Natural killer cell (primary cell): ENCODE results near the gene CD63. TPM values are rescaled to one million over a fixed set of nuclear protein-coding genes. Genes with fewer than 3 reads are reported as not detected.

ENCODE experiments used
- ATAC-seq, 3 donors: fragments of 150-1000 bp in 2 of 3; fragments of 200-7000 bp in 1 of 3; cut with Tn5 transposase; 1 replicate in 1 of 3; 2 replicates in 2 of 3; pipeline ENCODE4 v1.10.0; 2021; ENCODE audit warnings: mild to moderate bottlenecking in 2 of 3, moderate library complexity in 2 of 3
- DNase-seq, 2 donors: peaks; one replicate each; pipeline versions ENCODE4 v3.0.0 to v3.0.0-alpha.2; 2013 to 2021; ENCODE audit warnings: mixed read lengths in 1 of 2
- H3K27ac ChIP-seq: one replicate; pipeline ENCODE4 v1.5.1; 2013; ENCODE audit warnings: mild to moderate bottlenecking, low read length
- H3K27me3 ChIP-seq: one replicate; pipeline ENCODE4 v1.6.1; 2013; ENCODE audit warnings: low read length; ENCODE audit not compliant: control insufficient read depth, insufficient read depth
- H3K36me3 ChIP-seq: one replicate; pipeline ENCODE4 v1.6.1; 2013; ENCODE audit warnings: low read length; ENCODE audit not compliant: control insufficient read depth, insufficient read depth
- H3K4me1 ChIP-seq: one replicate; pipeline ENCODE4 v1.6.1; 2013; ENCODE audit warnings: low read length; ENCODE audit not compliant: control insufficient read depth, insufficient read depth
- H3K4me3 ChIP-seq: one replicate; pipeline ENCODE4 v1.5.1; 2013; ENCODE audit warnings: low read length
- H3K9me3 ChIP-seq: one replicate; pipeline ENCODE4 v1.6.1; 2013; ENCODE audit warnings: low read length; ENCODE audit not compliant: control insufficient read depth, insufficient read depth
- H3K27ac Mint-ChIP-seq, 2 donors: one replicate each; pipeline ENCODE4 v1.8.0; 2022; ENCODE audit warnings: mild to moderate bottlenecking in 2 of 2, mixed read lengths in 2 of 2, moderate library complexity in 1 of 2
- H3K27me3 Mint-ChIP-seq, 2 donors: one replicate each; pipeline ENCODE4 v1.8.0; 2022; ENCODE audit warnings: low read depth in 2 of 2, mixed read lengths in 2 of 2
- H3K36me3 Mint-ChIP-seq: one replicate; pipeline ENCODE4 v1.8.0; 2022; ENCODE audit warnings: mixed read lengths
- H3K4me1 Mint-ChIP-seq, 2 donors: one replicate each; pipeline ENCODE4 v1.8.0; 2022; ENCODE audit warnings: mixed read lengths in 2 of 2
- H3K4me3 Mint-ChIP-seq: one replicate; pipeline ENCODE4 v1.8.0; 2022; ENCODE audit warnings: mild to moderate bottlenecking, moderate library complexity, mixed read lengths
- H3K9me3 Mint-ChIP-seq, 2 donors: one replicate each; pipeline ENCODE4 v1.8.0; 2022; ENCODE audit warnings: mixed read lengths in 2 of 2
- WGBS: methylation state at CpG from one replicate; pipeline ENCODE4 v1.1.7; 2013; ENCODE audit warnings: missing lambda C conversion rate; ENCODE audit not compliant: insufficient coverage; 5-methylcytosine and 5-hydroxymethylcytosine counted together
- intact Hi-C: fragments of 100-400 bp; cut with micrococcal nuclease; formaldehyde crosslinking; loops from one replicate; pipeline ENCODE4 v1.14.2; 2022
- total RNA-seq, 4 donors: library from RNA; stranded (reverse); fragments of 120-200 nt in 1 of 4; gene quantifications; one replicate each; pipeline versions ENCODE4 v1.2.3 to v1.2.4, GENCODE V29; 2013 to 2022
- TF ChIP-seq, protein P1 (sequence below): fragments of 200-600 bp; IDR thresholded peaks from one replicate; pipeline ENCODE4 v1.8.0; 2022; ENCODE audit warnings: antibody characterized with exemption

CD63 gene
- total RNA-seq, 3 donors from 2014 or later (not counting 1 experiment from before 2014, with no cell fraction given) = 296 to 441 (median 319) TPM

DNA sequence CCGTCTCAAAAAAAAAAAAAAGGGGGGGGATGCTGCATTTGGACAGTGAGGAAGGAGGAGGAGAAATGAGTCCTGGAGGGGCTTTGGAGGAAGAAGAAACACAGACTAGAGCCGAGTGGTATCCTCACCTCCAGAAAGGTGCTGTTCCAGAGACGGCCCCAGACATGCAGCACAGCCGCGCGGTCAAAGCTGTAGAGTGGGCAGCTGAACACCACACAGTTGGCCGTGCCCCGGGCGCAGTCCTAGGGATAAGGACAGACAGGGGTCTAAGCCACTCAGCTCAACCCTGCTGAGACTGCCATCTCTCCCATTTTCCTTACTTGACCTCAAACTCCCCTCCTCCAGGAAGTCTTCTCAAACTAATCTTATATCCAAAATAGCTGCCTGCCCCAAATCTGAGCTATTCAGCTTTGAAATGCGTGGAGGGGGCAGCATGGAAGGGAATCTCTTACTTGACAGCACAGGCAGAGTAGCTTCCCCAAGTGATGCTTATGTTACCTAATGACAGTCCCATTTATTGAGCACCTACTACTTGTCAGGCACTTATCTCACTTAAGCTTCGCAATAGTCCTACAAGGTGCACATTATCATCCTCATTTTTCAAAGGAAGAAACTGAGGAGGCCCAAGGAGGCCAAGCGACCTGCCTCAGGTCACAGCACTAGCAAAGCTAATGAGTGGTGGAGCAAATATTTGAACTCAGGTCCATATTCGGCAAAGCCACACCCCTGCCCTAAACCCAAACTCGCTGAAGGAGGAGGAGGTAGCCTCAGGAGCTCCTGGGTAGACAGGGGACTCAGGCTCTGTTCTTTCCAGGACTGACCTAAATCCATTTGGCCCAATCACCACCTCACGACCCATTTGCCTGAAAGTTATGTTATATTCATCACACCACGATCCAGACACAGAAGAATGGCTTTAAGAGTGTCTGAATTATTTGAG, 39.8 kb downstream of the CD63 start:
- intact Hi-C loops = no loop called here
- no peaks in the 10 kb centered on the region for H3K9me3 Mint-ChIP-seq
- no peak overlapping the region for H3K4me3 ChIP-seq
- TF ChIP-seq, protein P1, sequence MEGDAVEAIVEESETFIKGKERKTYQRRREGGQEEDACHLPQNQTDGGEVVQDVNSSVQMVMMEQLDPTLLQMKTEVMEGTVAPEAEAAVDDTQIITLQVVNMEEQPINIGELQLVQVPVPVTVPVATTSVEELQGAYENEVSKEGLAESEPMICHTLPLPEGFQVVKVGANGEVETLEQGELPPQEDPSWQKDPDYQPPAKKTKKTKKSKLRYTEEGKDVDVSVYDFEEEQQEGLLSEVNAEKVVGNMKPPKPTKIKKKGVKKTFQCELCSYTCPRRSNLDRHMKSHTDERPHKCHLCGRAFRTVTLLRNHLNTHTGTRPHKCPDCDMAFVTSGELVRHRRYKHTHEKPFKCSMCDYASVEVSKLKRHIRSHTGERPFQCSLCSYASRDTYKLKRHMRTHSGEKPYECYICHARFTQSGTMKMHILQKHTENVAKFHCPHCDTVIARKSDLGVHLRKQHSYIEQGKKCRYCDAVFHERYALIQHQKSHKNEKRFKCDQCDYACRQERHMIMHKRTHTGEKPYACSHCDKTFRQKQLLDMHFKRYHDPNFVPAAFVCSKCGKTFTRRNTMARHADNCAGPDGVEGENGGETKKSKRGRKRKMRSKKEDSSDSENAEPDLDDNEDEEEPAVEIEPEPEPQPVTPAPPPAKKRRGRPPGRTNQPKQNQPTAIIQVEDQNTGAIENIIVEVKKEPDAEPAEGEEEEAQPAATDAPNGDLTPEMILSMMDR = no peak
- 95% methylated on average over 14 of the region's 16 CpGs for WGBS
- H3K27me3 Mint-ChIP-seq = peaks cover 0 to 2% of the 10 kb centered on the region in 2 donors
- no peaks in the 10 kb centered on the region for H3K9me3 ChIP-seq
- ATAC-seq (no peak), DNase-seq (no peak)
- no peak overlapping the region for H3K27ac Mint-ChIP-seq
- no peak overlapping the region for H3K4me3 Mint-ChIP-seq
- no peak overlapping the region for H3K27ac ChIP-seq
- H3K4me1 ChIP-seq = peaks cover 8% of the 10 kb centered on the region
- no peaks in the 10 kb centered on the region for H3K36me3 Mint-ChIP-seq
- H3K27me3 ChIP-seq = no peaks in the 10 kb centered on the region
- H3K36me3 ChIP-seq = no peaks in the 10 kb centered on the region
- H3K4me1 Mint-ChIP-seq = peaks cover 0 to 6% of the 10 kb centered on the region in 2 donors

DNA sequence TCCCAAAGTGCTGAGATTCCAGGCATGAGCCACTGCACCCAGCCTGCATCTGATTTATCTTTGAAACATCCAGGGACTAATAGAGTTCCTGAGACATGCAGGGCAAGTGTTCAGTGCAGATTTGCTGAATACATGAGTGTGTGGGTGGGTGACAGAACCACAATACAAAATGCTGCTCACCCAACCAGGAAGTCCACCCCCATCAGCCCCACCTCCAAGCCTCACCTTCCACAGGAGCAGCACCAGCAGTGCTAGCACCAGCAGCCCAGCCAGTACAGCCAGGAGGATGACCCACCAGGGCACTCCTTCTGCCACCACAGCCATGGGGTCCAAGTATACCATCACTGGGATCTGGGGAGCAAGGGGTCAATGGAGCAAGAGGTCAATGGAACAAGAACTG, 41.1 kb downstream of the CD63 start:
- ATAC-seq (peak in 1 of 3 donors; percentile 30), DNase-seq (peak in 1 of 2 donors; percentile 18)
- TF ChIP-seq, protein P1 = no peak
- Mint-ChIP-seq H3K36me3 (no peaks in the 10 kb centered on the region), H3K9me3 (no peaks in the 10 kb centered on the region), H3K4me3 (no peak overlapping the region), H3K27ac (no peak overlapping the region), H3K4me1 (peaks cover 0 to 6% of the 10 kb centered on the region in 2 donors), H3K27me3 (peaks cover 4 to 5% of the 10 kb centered on the region in 2 donors)
- Histone ChIP-seq H3K4me3 (no peak overlapping the region), H3K4me1 (peaks cover 8% of the 10 kb centered on the region), H3K27ac (no peak overlapping the region), H3K27me3 (no peaks in the 10 kb centered on the region), H3K36me3 (no peaks in the 10 kb centered on the region), H3K9me3 (no peaks in the 10 kb centered on the region)
- intact Hi-C loops = no loop called here

DNA sequence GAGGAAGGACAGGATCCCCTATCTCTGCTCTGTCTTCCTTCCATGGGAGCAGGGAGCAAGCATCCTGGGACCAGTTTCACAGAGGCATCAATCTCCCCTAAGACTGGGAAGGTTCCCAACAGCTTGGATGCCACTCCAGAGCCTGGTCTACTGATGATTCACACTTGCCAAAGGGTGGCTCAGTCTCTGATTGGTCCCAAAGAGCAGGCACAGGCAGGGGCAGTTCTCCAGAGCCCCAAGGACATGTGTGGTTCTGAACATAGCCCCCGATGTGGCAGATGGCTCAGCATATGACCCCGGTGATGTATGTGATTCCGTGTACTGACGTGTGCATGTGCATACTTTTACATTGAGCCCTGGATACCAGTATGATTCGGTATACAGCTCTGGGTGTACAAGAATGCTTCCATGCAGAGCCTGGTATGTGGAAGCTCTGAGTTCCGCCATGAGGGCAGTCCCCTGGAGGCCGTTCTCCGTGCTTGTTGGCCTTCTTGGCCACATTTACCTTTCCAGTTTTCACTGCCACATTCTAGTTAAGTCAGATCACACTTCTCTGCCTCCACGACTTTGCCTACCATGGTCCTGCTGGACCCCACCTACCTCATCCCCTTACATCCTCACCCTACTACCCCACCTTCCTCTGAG, 42.3 kb downstream of the CD63 start:
- no peak for ATAC-seq

More for the DNA sequence above, 42.3 kb downstream of the CD63 start:
- no peaks in the 10 kb centered on the region for H3K36me3 ChIP-seq
- DNase-seq = no peak
- H3K4me1 ChIP-seq = peaks cover 16% of the 10 kb centered on the region
- Mint-ChIP-seq H3K27me3 (peaks cover 13% of the 10 kb centered on the region in 2 donors), H3K27ac (no peak overlapping the region), H3K4me3 (no peak overlapping the region), H3K36me3 (no peaks in the 10 kb centered on the region), H3K4me1 (peaks cover 0 to 9% of the 10 kb centered on the region in 2 donors), H3K9me3 (no peaks in the 10 kb centered on the region)
- intact Hi-C loops = no loop called here
- H3K9me3 ChIP-seq = no peaks in the 10 kb centered on the region
- no peak overlapping the region for H3K4me3 ChIP-seq
- H3K27me3 ChIP-seq = peaks cover 2% of the 10 kb centered on the region
- TF ChIP-seq, protein P1 = no peak
- 91% methylated on average over 9 of the region's 9 CpGs for WGBS
- no peak overlapping the region for H3K27ac ChIP-seq
